MM.1S (cell line): ENCODE results near the gene ACKR3.

ENCODE experiments used
- DNase-seq: peaks from one replicate; pipeline ENCODE4 v3.0.0-alpha.2; 2015
- H2AFZ ChIP-seq: fragments of 300-600 bp; sonication (generic); 2 replicates; pipeline ENCODE4 v1.6.0; 2016; ENCODE audit warnings: antibody characterized with exemption, low read length
- H3F3A ChIP-seq: fragments of 300-600 bp; sonication (generic); 2 replicates; pipeline ENCODE4 v1.6.1; 2016; ENCODE audit warnings: mild to moderate bottlenecking, antibody characterized with exemption, low read length, moderate library complexity, mixed read lengths; ENCODE audit not compliant: insufficient read depth
- H3K27ac ChIP-seq: fragments of 300-600 bp; sonication (generic); 2 replicates; pipeline ENCODE4 v1.5.1; 2016; ENCODE audit warnings: mild to moderate bottlenecking, low read length
- H3K27me3 ChIP-seq: fragments of 300-600 bp; sonication (generic); replicated peaks from 2 replicates; pipeline ENCODE4 v1.6.0; 2016; ENCODE audit warnings: low read length; ENCODE audit not compliant: insufficient read depth
- H3K36me3 ChIP-seq: fragments of 300-600 bp; sonication (generic); replicated peaks from 2 replicates; pipeline ENCODE4 v1.6.1; 2016; ENCODE audit warnings: mild to moderate bottlenecking, low read length, mixed read lengths; ENCODE audit not compliant: insufficient read depth
- H3K4me1 ChIP-seq: fragments of 300-600 bp; sonication (generic); 2 replicates; pipeline ENCODE4 v1.6.1; 2016; ENCODE audit warnings: low read length, mixed read lengths
- H3K4me2 ChIP-seq: fragments of 300-600 bp; sonication (generic); 2 replicates; pipeline ENCODE4 v1.6.0; 2016; ENCODE audit warnings: low read depth, low read length
- H3K4me3 ChIP-seq: fragments of 300-600 bp; sonication (generic); 2 replicates; pipeline ENCODE4 v1.5.1; 2016; ENCODE audit warnings: low read length, mixed read lengths
- H3K79me2 ChIP-seq: fragments of 300-600 bp; sonication (generic); 2 replicates; pipeline ENCODE4 v1.6.1; 2016; ENCODE audit warnings: mixed run types, low read length, mixed read lengths
- H3K9ac ChIP-seq: fragments of 300-600 bp; sonication (generic); 2 replicates; pipeline ENCODE4 v1.6.1; 2016; ENCODE audit warnings: low read length, mixed read lengths
- H3K9me2 ChIP-seq: fragments of 300-600 bp; sonication (generic); replicated peaks from 2 replicates; pipeline ENCODE4 v1.6.1; 2016; ENCODE audit warnings: mild to moderate bottlenecking, low read length, mixed read lengths; ENCODE audit not compliant: insufficient read depth
- H3K9me3 ChIP-seq: fragments of 300-600 bp; sonication (generic); replicated peaks from 2 replicates; pipeline ENCODE4 v1.6.1; 2016; ENCODE audit warnings: mild to moderate bottlenecking, low read length, mixed read lengths; ENCODE audit not compliant: insufficient read depth
- H4K20me1 ChIP-seq: fragments of 300-600 bp; sonication (generic); 2 replicates; pipeline ENCODE4 v1.6.1; 2016; ENCODE audit warnings: mild to moderate bottlenecking, low read length, moderate library complexity, mixed read lengths; ENCODE audit not compliant: insufficient read depth
- CTCF ChIP-seq: fragments of 300-600 bp; sonication (generic); IDR thresholded peaks from 2 replicates; pipeline ENCODE4 v1.5.1; 2016; ENCODE audit warnings: antibody characterized with exemption, low read length, mixed read lengths
- EZH2 ChIP-seq: fragments of 300-600 bp; sonication (generic); optimal IDR thresholded peaks from 2 replicates; pipeline ENCODE3; 2017; ENCODE audit warnings: low read depth, mild to moderate bottlenecking, antibody characterized with exemption, low read length, mixed read lengths
- EZH2phosphoT487 ChIP-seq: fragments of 300-600 bp; sonication (generic); IDR thresholded peaks from 2 replicates; pipeline ENCODE4 v1.6.1; 2018; ENCODE audit warnings: antibody characterized with exemption, low read length

Gene ACKR3

GRCh38 chr2:236582968-236583367, 13.3 kb downstream of the ACKR3 start:
- no peak overlapping the region for H3K4me2 ChIP-seq
- TF ChIP-seq EZH2: no peak
- H3K4me1 ChIP-seq: no peaks in the 10 kb centered on the region
- H3K27ac ChIP-seq: no peak overlapping the region
- H3K79me2 ChIP-seq: no peaks in the 10 kb centered on the region
- no peak overlapping the region for H2AFZ ChIP-seq
- no peaks in the 10 kb centered on the region for H3K9me3 ChIP-seq
- H3K27me3 ChIP-seq: no peaks in the 10 kb centered on the region
- DNase-seq: no peak
- no peaks in the 10 kb centered on the region for H3F3A ChIP-seq
- no peak overlapping the region for H3K4me3 ChIP-seq
- H3K9me2 ChIP-seq: no peaks in the 10 kb centered on the region
- no peaks in the 10 kb centered on the region for H4K20me1 ChIP-seq
- H3K9ac ChIP-seq: no peak overlapping the region
- H3K36me3 ChIP-seq: no peaks in the 10 kb centered on the region

- no peaks in the 10 kb centered on the region for H4K20me1 ChIP-seq
- H3K36me3 ChIP-seq: no peaks in the 10 kb centered on the region
- H3K9me2 ChIP-seq: no peaks in the 10 kb centered on the region
- H3K4me3 ChIP-seq: no peak overlapping the region
- no peaks in the 10 kb centered on the region for H3F3A ChIP-seq
- H2AFZ ChIP-seq: no peak overlapping the region
- no peaks in the 10 kb centered on the region for H3K27me3 ChIP-seq
- H3K9me3 ChIP-seq: no peaks in the 10 kb centered on the region
- no peaks in the 10 kb centered on the region for H3K4me1 ChIP-seq
- H3K27ac ChIP-seq: no peak overlapping the region
- H3K9ac ChIP-seq: no peak overlapping the region
- DNase-seq: no peak
- H3K4me2 ChIP-seq: no peak overlapping the region
- no peaks in the 10 kb centered on the region for H3K79me2 ChIP-seq
- no peak for TF ChIP-seq CTCF
- TF ChIP-seq EZH2phosphoT487: no peak
- no peak for TF ChIP-seq EZH2
Observed at GRCh38 chr2:236583621-236584203, 14.1 kb downstream of the ACKR3 start.

GRCh38 chr2:236584521-236585384, 15.1 kb downstream of the ACKR3 start:
- H3K9me3 ChIP-seq: no peaks in the 10 kb centered on the region
- H3K9me2 ChIP-seq: no peaks in the 10 kb centered on the region
- TF ChIP-seq CTCF: no peak
- no peak for TF ChIP-seq EZH2phosphoT487
- TF ChIP-seq EZH2: no peak
- no peak overlapping the region for H3K27ac ChIP-seq
- H3K4me1 ChIP-seq: no peaks in the 10 kb centered on the region
- H3K4me2 ChIP-seq: no peak overlapping the region
- no peak overlapping the region for H2AFZ ChIP-seq
- H3K79me2 ChIP-seq: no peaks in the 10 kb centered on the region
- no peaks in the 10 kb centered on the region for H3K36me3 ChIP-seq
- no peak for DNase-seq
- no peaks in the 10 kb centered on the region for H3K27me3 ChIP-seq
- no peaks in the 10 kb centered on the region for H4K20me1 ChIP-seq
- H3F3A ChIP-seq: no peaks in the 10 kb centered on the region
- no peak overlapping the region for H3K9ac ChIP-seq
- no peak overlapping the region for H3K4me3 ChIP-seq

GRCh38 chr2:236585966-236586365, 16.3 kb downstream of the ACKR3 start:
- Histone ChIP-seq H4K20me1 (no peaks in the 10 kb centered on the region), H3K4me1 (no peaks in the 10 kb centered on the region), H3K9ac (no peak overlapping the region), H3K27me3 (no peaks in the 10 kb centered on the region), H3K36me3 (no peaks in the 10 kb centered on the region), H3F3A (no peaks in the 10 kb centered on the region), H3K4me3 (no peak overlapping the region), H3K79me2 (no peaks in the 10 kb centered on the region), H2AFZ (no peak overlapping the region), H3K9me2 (no peaks in the 10 kb centered on the region), H3K9me3 (no peaks in the 10 kb centered on the region), H3K4me2 (no peak overlapping the region), H3K27ac (no peak overlapping the region)
- no peak for DNase-seq
- TF ChIP-seq CTCF (no peak), EZH2 (no peak), EZH2phosphoT487 (no peak)
